Activated T-cell treated with anti-CD3 and anti-CD28 coated beads, Interleukin-2, amount 50 U/mL, for 72 hours (primary cell): ENCODE measurements around the gene SNUPN. TPM values are rescaled to one million over a fixed set of nuclear protein-coding genes. Genes with fewer than 3 reads are reported as not detected.
"Not testable (repeated sequence)": the region's sequence is repeated elsewhere in the genome, so short reads cannot be mapped to it uniquely, and the experiment has no call there.

Experiments used
- ATAC-seq, 2 donors: fragments of 150-1000 bp; cut with Tn5 transposase; replicated peaks in 1 of 2; 2 replicates each; pipeline ENCODE4 v1.10.0; 2021; ENCODE audit warnings: moderate library complexity in 2 of 2, mild to moderate bottlenecking in 1 of 2
- DNase-seq, 2 donors: peaks; one replicate each; pipeline ENCODE4 v3.0.0; 2021 to 2022; ENCODE audit warnings: mixed read lengths in 1 of 2
- H3K27ac Mint-ChIP-seq: one replicate; pipeline ENCODE4 v1.8.0; 2022; ENCODE audit warnings: mild to moderate bottlenecking, moderate library complexity, mixed read lengths
- H3K27me3 Mint-ChIP-seq: one replicate; pipeline ENCODE4 v1.8.0; 2022; ENCODE audit warnings: low read depth, mixed read lengths
- H3K36me3 Mint-ChIP-seq, 2 donors: one replicate each; pipeline ENCODE4 v1.8.0; 2022; ENCODE audit warnings: mixed read lengths in 2 of 2, mild to moderate bottlenecking in 1 of 2; ENCODE audit not compliant: insufficient read depth in 2 of 2
- H3K4me1 Mint-ChIP-seq: one replicate; pipeline ENCODE4 v1.8.0; 2022; ENCODE audit warnings: low read depth, mixed read lengths
- H3K4me3 Mint-ChIP-seq, 2 donors: one replicate each; pipeline ENCODE4 v1.8.0; 2022; ENCODE audit warnings: mild to moderate bottlenecking in 2 of 2, mixed read lengths in 2 of 2, moderate library complexity in 2 of 2
- H3K9me3 Mint-ChIP-seq, 2 donors: one replicate each; pipeline ENCODE4 v1.8.0; 2022; ENCODE audit warnings: mixed read lengths in 2 of 2
- total RNA-seq, 2 donors: library from RNA; stranded (reverse); gene quantifications; one replicate each; pipeline ENCODE4 v1.2.3, GENCODE V29; 2022

Gene SNUPN
- total RNA-seq, 2 donors from 2014 or later, result 22.4 to 26.2 TPM

GRCh38 chr15:75577401-75578172 is 47.9 kb downstream of the SNUPN start:
- H3K9me3 Mint-ChIP-seq, result no peaks in the 10 kb centered on the region
- peaks cover 3 to 6% of the 10 kb centered on the region in 2 donors for H3K36me3 Mint-ChIP-seq
- ATAC-seq (no peak), DNase-seq (no peak)
- H3K4me3 Mint-ChIP-seq, result peak overlapping the region; percentile 91 to 92
- peaks cover 29% of the 10 kb centered on the region for H3K4me1 Mint-ChIP-seq
- peak overlapping the region; percentile 93 for H3K27ac Mint-ChIP-seq
- H3K27me3 Mint-ChIP-seq, result no peaks in the 10 kb centered on the region

GRCh38 chr15:75573648-75574384 is 51.7 kb downstream of the SNUPN start:
- no peaks in the 10 kb centered on the region for H3K9me3 Mint-ChIP-seq
- H3K4me3 Mint-ChIP-seq, result peak overlapping the region in 1 of 2 donors; percentile 34
- H3K4me1 Mint-ChIP-seq, result peaks cover 29% of the 10 kb centered on the region
- H3K27me3 Mint-ChIP-seq, result no peaks in the 10 kb centered on the region
- DNase-seq (no peak), ATAC-seq (peak in 1 of 2 donors; percentile 47)
- H3K27ac Mint-ChIP-seq, result peak overlapping the region; percentile 14
- H3K36me3 Mint-ChIP-seq, result peaks cover 4 to 7% of the 10 kb centered on the region in 2 donors

GRCh38 chr15:75570126-75570845 is 55.2 kb downstream of the SNUPN start:
- H3K4me3 Mint-ChIP-seq, result no peak overlapping the region
- no peak overlapping the region for H3K27ac Mint-ChIP-seq
- H3K36me3 Mint-ChIP-seq, result peaks cover 0 to 7% of the 10 kb centered on the region in 2 donors
- H3K4me1 Mint-ChIP-seq, result peaks cover 18% of the 10 kb centered on the region
- ATAC-seq, result no peak
- no peaks in the 10 kb centered on the region for H3K27me3 Mint-ChIP-seq
- no peaks in the 10 kb centered on the region for H3K9me3 Mint-ChIP-seq
- DNase-seq, result no peak

GRCh38 chr15:75565062-75565970 is 60.2 kb downstream of the SNUPN start:
- Mint-ChIP-seq H3K36me3 (peaks cover 0 to 4% of the 10 kb centered on the region in 2 donors), H3K27me3 (no peaks in the 10 kb centered on the region), H3K4me3 (peak overlapping the region in 1 of 2 donors; percentile 41), H3K9me3 (no peaks in the 10 kb centered on the region), H3K27ac (peak overlapping the region; percentile 54), H3K4me1 (no peaks in the 10 kb centered on the region)
- DNase-seq (no peak), ATAC-seq (peak; percentile 41 to 74)

GRCh38 chr15:75561888-75562287 is 63.6 kb downstream of the SNUPN start:
- no peak overlapping the region for H3K4me3 Mint-ChIP-seq
- no peaks in the 10 kb centered on the region for H3K4me1 Mint-ChIP-seq
- H3K27ac Mint-ChIP-seq, result no peak overlapping the region

GRCh38 chr15:75559360-75559759 is 66.2 kb downstream of the SNUPN start:
- H3K27ac Mint-ChIP-seq, H3K36me3 Mint-ChIP-seq, DNase-seq, H3K27me3 Mint-ChIP-seq, ATAC-seq, H3K4me1 Mint-ChIP-seq, H3K9me3 Mint-ChIP-seq, H3K4me3 Mint-ChIP-seq: not testable (repeated sequence)

More at GRCh38 chr15:75561888-75562287, 63.6 kb downstream of the SNUPN start:
- Mint-ChIP-seq H3K27me3 (no peaks in the 10 kb centered on the region), H3K36me3 (no peaks in the 10 kb centered on the region), H3K9me3 (no peaks in the 10 kb centered on the region)
- DNase-seq (no peak), ATAC-seq (no peak)

GRCh38 chr15:75558955-75559354 is 66.6 kb downstream of the SNUPN start:
- not testable (repeated sequence) for ATAC-seq, H3K9me3 Mint-ChIP-seq, H3K27me3 Mint-ChIP-seq, H3K36me3 Mint-ChIP-seq, H3K27ac Mint-ChIP-seq, H3K4me3 Mint-ChIP-seq, H3K4me1 Mint-ChIP-seq, DNase-seq

- no peaks in the 10 kb centered on the region for H3K36me3 Mint-ChIP-seq
- H3K27ac Mint-ChIP-seq, result no peak overlapping the region
- H3K4me3 Mint-ChIP-seq, result no peak overlapping the region
- ATAC-seq (no peak), DNase-seq (no peak)
- H3K4me1 Mint-ChIP-seq, result no peaks in the 10 kb centered on the region
- H3K27me3 Mint-ChIP-seq, result no peaks in the 10 kb centered on the region
- H3K9me3 Mint-ChIP-seq, result no peaks in the 10 kb centered on the region
Observed at GRCh38 chr15:75554717-75555116, 70.8 kb downstream of the SNUPN start.

GRCh38 chr15:75553659-75554058 is 71.9 kb downstream of the SNUPN start:
- Mint-ChIP-seq H3K9me3 (no peaks in the 10 kb centered on the region), H3K36me3 (no peaks in the 10 kb centered on the region), H3K27me3 (no peaks in the 10 kb centered on the region), H3K4me1 (no peaks in the 10 kb centered on the region), H3K4me3 (no peak overlapping the region), H3K27ac (no peak overlapping the region)
- ATAC-seq, result no peak
- no peak for DNase-seq

- H3K9me3 Mint-ChIP-seq, result no peaks in the 10 kb centered on the region
- H3K27me3 Mint-ChIP-seq, result no peaks in the 10 kb centered on the region
- ATAC-seq, result no peak
- H3K36me3 Mint-ChIP-seq, result no peaks in the 10 kb centered on the region
- no peak overlapping the region for H3K4me3 Mint-ChIP-seq
- H3K27ac Mint-ChIP-seq, result no peak overlapping the region
- DNase-seq, result no peak
- no peaks in the 10 kb centered on the region for H3K4me1 Mint-ChIP-seq
Observed at GRCh38 chr15:75551091-75551490, 74.4 kb downstream of the SNUPN start.
